NCI-H345 treated with DMSO at 0.1 percent for 48 hours (cell line): ENCODE results near the gene PRTG.
"Not testable (repeated sequence)": the region's sequence is repeated elsewhere in the genome, so short reads cannot be mapped to it uniquely, and the experiment has no call there.

Experiments used
- DNase-seq: peaks from one replicate; lab custom pipeline; 2025; ENCODE audit not compliant: unreplicated experiment; lab: John Stamatoyannopoulos, UW

Gene PRTG

GRCh38 chr15:55707518-55707917 is 35.4 kb downstream of the PRTG start:
- DNase-seq: no peak

- DNase-seq: no peak
Measured at GRCh38 chr15:55703873-55704301, 39.1 kb downstream of the PRTG start.

GRCh38 chr15:55700876-55701275 is 42.1 kb downstream of the PRTG start:
- DNase-seq: no peak

GRCh38 chr15:55698653-55699052 is 44.3 kb downstream of the PRTG start:
- no peak for DNase-seq

- no peak for DNase-seq
Measured at GRCh38 chr15:55696221-55696620, 46.7 kb downstream of the PRTG start.

- DNase-seq: no peak
Measured at GRCh38 chr15:55695432-55695831, 47.5 kb downstream of the PRTG start.

- no peak for DNase-seq
Measured at GRCh38 chr15:55694652-55695150, 48.3 kb downstream of the PRTG start.

GRCh38 chr15:55693116-55693515 is 49.8 kb downstream of the PRTG start:
- not testable (repeated sequence) for DNase-seq

- no peak for DNase-seq
Measured at GRCh38 chr15:55687792-55688191, 55.2 kb downstream of the PRTG start.

- DNase-seq: no peak
Measured at GRCh38 chr15:55685286-55685685, 57.7 kb downstream of the PRTG start.

- DNase-seq: no peak
Measured at GRCh38 chr15:55683376-55683775, 59.6 kb downstream of the PRTG start.

- no peak for DNase-seq
Measured at GRCh38 chr15:55681631-55682030, 61.3 kb downstream of the PRTG start.

- DNase-seq: no peak
Measured at GRCh38 chr15:55676507-55676906, 66.4 kb downstream of the PRTG start.

- no peak for DNase-seq
Measured at GRCh38 chr15:55673287-55673686, 69.7 kb downstream of the PRTG start.

GRCh38 chr15:55669270-55669669 is 73.7 kb downstream of the PRTG start:
- DNase-seq: no peak

- DNase-seq: no peak
Measured at GRCh38 chr15:55665605-55666227, 77.2 kb downstream of the PRTG start.

- DNase-seq: no peak
Measured at GRCh38 chr15:55661428-55661827, 81.5 kb downstream of the PRTG start.

- DNase-seq: no peak
Measured at GRCh38 chr15:55660153-55660552, 82.8 kb downstream of the PRTG start.

GRCh38 chr15:55659481-55659880 is 83.5 kb downstream of the PRTG start:
- no peak for DNase-seq

GRCh38 chr15:55658886-55659285 is 84.1 kb downstream of the PRTG start:
- DNase-seq: no peak

- DNase-seq: no peak
Measured at GRCh38 chr15:55654561-55655031, 88.4 kb downstream of the PRTG start.

GRCh38 chr15:55652909-55653495 is 90.0 kb downstream of the PRTG start:
- no peak for DNase-seq

- DNase-seq: no peak
Measured at GRCh38 chr15:55652359-55652758, 90.6 kb downstream of the PRTG start.
